NK-92 (cell line): Measurements from ENCODE around the gene DZIP3.
"Not testable (repeated sequence)": the region's sequence is repeated elsewhere in the genome, so short reads cannot be mapped to it uniquely, and the experiment has no call there.

Experiments
- DNase-seq: peaks from one replicate; lab custom pipeline; 2025; ENCODE audit not compliant: unreplicated experiment; lab: John Stamatoyannopoulos, UW

DZIP3 gene

DNA sequence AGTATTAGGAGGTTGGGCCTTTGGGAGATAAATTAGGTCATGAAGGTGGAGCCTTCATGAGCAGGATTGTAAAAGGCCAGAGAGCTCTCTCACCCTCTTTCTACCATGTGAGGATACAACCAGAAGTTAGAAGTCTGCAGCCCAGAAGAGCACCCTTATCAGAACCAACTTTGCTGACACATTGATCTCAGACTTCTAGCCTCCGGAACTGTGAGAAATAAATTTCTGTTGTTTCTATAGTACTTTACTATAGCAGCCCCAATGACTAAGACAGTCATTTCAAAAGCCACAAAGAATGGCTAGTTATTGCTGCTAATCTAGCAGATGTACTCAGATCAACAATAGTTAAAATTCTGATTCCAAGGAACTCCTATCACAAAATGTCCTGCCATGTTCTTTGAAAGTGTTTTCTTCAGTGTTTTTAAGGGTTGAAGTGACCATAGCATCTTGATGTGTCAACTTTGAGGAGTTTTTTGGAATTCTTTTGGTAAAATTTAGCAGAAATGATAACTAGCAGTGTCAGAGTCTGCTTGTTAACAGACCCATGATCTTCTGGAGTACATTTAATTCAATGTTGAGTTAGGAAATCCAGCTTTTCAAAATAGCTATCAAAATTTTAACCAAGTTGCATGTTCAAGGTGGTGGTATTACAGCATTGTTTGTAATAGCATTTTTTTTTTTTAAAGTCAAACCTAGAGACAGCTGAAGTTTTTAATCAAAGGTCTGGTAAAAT, 10.3 kb downstream of the DZIP3 start:
- no peak for DNase-seq

DNA sequence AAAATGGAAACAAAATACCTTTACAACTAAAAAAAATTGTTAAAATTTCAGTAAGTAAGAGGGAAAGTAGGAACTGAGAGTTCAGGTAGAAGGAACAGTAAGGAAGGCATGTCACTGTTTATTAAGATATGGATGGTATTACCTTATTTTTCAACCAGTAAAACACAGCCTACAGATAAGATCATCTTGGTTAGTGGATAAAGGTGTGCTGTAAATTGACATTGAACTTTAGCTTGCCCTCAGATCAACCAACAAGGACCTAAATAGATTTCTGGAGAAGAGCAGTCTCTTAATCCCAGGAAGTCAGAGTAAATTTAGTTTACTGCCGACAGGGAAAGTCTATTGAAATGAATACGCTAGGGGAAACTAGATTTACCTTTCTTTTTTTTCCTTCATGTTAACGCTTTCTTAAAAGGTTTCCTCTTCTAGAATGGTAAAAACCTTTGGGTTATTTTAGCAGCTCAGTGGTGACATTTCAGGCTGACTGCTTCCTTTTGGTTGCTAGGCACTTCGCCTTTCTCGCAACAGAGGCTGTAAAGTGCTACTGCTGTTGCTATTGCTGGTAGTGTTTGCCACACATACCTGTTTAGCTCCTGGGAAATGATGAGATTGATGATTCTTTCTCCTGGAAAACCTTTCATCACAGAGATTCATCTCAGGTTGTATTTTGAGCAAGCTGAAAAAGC, 12.9 kb downstream of the DZIP3 start:
- DNase-seq: no peak

DNA sequence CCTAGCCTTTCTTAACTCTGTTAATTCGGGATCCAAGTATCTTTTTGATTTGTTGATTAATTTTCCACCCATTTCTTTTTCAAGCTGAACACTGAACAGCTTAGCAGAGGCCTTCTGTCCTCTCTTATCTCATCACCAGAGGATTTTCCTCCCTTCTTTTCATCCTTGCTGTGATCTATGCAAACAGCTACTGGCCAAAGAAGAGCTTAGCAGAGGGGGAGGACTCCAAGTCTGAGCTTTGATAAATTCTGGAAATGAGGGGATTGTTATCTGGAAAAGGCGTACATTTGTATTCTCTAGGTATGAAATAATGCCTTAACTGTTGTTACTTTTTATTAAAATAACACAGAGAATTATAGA, 13.4 kb downstream of the DZIP3 start:
- no peak for DNase-seq

DNA sequence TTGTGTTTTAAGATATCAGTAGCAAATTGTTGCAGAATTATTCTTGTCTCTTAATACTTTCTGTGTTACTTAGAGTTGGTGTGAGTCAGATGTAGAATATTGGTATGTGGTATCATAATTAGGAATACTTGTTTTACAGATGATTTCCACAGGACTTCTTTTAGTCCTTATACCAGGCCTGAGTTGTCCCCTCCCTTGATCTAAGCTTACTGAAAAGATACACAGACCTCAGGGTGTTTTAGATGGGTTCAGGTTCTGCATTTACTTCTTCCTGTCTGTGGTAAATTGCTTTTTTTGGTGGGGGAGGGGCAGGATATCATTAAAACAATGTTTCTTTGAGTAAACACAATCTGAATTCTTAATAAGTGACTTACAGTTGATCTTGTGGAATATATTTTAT, 14.2 kb downstream of the DZIP3 start:
- DNase-seq: no peak

DNA sequence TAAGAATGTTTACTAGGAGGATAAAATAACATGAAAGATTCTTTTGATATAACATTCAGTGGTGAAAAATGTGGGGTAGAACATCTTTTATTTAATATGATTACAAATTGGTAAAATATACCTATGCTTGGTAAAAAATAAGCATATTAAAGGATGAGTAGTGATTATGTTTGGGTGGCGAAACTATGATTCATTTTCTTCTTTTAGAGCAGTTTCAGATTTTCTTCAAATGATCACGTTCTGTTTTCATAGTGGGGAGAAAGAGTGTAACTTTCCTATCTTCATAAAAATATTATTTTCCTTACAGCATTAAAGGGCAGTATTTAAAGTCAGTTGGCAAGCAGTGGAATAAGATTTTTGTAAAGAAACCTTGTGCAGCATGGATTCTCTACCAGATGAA, 15.5 kb downstream of the DZIP3 start:
- no peak for DNase-seq

DNA sequence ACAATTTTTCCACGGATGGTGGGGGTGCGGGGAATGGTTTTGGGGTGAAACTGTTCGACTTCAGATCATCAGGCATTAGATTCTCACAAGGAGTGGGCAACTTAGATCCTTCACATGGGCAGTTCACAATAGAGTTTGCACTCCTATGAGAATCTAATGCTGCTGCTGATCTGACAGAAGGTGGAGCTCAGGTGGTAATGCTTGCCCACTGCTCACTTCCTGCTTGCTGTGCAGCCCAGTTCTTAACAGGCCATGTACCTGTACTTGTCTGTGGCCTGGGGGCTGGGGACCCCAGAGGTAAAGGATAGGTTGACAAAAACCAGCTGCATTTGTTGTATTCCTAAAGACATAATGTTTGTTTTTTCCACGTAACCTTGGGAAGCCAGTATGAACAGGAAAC, 16.0 kb downstream of the DZIP3 start:
- DNase-seq: no peak

DNA sequence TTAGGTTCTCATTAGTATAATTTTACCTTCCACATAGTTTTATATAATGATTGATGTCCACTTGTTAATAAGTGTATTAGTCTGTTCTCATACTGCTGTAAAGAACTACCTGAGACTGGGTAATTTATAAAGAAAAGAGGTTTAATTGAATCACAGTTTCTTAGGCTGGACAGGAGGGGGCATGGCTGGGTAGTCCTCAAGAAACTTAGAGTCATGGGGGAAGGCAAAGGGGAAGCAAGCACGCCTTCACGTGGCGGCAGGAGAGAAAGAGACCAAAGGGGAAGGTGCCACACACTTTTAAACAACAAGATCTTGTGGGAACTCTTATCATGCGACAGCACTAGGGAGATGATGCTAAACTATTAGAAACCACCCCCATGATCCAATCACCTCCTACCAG, 19.2 kb downstream of the DZIP3 start:
- DNase-seq: no peak

DNA sequence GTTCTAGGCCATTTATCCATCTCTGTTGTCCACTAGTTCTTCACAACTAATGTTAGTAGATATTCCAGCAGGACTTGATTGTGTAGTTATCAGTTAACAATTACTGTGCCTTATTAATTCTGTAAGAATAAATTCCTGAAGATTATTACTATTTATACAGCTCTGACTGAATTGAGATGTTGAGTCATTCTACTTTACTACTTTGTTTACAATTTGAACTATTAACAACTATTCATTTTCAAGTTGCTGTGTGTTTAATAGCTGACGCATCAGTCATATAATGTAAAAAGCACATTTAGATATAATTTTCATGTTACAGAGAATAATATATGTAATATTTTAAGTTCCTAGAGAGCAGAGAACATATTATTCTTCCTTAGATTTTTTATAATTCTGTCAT, 21.1 kb downstream of the DZIP3 start:
- DNase-seq: no peak

DNA sequence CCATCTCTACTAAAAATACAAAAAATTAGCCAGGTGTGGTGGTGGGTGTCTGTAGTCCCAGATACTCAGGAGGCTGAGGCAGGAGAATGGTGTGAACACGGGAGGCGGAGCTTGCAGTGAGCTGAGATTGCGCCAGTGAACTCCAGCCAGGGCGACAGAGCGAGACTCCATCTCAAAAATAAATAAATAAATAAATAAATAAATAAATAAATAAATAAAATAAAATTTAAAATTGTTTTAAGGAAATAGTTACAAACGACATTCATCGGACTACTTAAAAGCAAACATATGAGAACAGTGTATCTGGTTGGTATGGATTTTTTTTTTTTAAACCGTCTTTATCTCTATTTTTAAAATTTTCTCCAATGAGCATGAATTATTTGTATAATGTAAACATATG, 26.6 kb downstream of the DZIP3 start:
- not testable (repeated sequence) for DNase-seq

DNA sequence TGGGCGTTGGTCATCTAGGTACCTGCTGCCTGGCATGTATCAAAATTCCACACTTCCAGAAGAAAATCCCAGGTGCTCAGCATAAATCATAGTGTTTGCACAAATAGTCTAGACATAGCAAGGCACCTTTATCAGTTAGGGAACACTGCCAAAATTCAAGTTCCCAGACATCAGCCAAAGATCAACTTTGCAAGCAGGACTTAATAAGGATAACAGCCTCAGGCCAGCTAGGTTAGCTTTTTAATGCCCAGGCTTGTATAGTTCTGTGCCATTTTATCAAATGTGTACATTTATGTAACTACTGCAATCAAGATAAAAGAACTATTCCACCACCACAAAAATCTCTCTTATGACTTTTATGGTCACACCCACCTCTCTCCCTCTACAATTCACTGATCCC, 30.7 kb downstream of the DZIP3 start:
- DNase-seq: no peak

DNA sequence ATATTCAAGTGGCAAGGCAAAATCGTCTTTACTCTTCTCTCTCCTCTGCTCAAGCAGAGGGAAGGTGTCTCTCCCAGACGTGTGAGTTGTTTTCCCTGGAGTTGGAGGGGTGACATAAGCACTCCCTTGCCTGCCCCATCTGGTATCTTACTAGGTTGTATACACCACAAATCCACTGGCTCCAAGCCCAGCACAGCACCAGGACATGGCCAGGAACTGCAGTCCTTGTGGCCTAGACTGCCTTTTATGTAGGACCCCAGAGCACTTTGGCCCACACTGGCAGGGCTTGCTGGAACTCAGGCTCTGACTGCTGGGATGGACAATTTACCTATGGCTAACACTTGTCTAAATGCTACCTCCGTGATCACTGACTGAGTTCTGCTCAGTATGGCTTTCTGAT, 34.0 kb downstream of the DZIP3 start:
- no peak for DNase-seq

DNA sequence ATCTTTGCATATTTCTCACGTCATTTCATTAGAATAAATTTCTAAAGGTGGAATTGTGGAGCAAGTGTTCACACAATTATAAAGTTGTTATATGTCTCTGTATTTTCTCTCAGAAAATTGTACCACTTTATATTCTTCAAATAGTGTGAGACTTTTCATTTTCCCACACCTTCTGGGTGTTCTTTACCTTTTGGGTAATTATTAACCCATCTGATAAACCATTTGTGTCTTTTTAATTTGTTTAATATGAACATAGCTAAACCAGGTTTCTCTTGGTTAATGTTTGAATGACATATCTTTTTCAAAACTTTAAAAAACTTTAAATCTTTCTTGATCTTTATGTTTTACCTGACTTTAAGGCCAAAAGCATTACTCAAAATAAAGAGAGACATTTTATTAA, 40.5 kb downstream of the DZIP3 start:
- no peak for DNase-seq

DNA sequence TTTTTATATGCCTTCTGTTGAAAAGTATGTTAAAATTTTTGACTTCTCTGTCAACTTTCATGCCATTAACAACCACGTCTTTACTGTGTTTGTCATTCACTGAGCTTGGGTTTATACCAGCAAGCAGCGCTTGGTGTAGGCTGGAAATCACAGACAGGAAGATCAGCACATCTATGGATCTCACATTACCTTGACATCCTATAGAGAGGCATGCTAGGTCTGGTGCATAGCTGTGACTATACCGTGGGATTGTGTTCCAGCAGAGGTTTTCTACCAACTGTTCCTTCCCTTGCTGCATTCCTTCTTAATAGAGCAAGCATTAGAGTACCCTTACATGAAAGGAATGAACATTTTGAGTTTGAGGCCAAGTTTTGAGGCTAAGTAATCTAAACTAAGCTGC, 53.0 kb downstream of the DZIP3 start:
- DNase-seq: no peak

DNA sequence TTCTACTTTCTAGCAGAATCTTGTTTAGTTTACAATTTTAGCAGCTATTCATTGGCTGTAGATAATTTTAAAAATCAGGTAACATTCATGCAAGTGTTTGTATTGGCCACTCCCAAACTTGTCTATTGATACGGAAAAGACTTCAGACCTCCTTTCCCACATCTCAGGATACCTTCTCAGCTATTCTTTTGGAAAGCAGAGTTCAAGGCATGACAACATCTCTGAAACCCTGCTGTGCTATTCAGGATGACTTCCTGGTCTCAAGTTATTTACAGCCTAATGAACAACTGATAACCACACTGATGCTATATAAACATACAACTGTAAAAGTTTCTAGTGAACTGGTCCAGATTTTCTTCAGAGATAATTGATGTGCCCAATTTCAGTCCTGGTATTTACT, 55.8 kb downstream of the DZIP3 start:
- no peak for DNase-seq

DNA sequence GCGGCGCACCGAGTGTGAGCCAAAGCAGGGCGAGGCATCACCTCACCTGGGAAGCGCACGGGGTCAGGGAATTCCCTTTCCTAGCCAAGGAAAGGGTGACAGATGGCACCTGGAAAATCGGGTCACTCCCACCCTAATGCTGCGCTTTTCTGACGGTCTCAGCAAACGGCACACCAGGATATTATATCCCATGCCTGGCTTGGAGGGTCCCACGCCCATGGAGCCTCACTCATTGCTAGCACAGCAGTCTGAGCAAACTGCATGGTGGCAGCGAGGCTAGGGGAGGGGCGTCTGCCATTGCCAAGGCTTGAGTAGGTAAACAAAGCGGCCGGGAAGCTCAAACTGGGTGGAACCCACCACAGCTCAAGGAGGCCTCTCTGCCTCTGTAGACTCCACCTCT, 66.1 kb downstream of the DZIP3 start:
- not testable (repeated sequence) for DNase-seq

DNA sequence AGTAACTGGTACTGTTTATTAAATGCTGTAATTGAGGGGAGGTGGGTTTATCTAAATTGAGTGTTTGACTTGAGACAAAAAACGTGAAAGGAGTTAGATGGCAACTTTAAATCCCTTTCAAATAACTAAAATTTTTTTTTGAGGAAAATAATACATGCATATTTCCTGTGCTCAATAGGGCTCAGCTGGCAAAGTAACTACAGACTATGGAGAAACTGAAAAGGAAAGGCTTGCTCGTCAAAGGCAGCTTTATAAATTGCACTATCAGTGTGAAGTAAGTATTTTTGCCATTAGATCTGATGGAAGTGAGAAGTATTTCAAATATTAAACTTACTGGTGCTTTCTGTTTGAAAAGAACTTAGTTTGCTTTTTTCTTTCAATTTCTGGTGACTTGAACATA, 72.2 kb downstream of the DZIP3 start:
- DNase-seq: no peak

DNA sequence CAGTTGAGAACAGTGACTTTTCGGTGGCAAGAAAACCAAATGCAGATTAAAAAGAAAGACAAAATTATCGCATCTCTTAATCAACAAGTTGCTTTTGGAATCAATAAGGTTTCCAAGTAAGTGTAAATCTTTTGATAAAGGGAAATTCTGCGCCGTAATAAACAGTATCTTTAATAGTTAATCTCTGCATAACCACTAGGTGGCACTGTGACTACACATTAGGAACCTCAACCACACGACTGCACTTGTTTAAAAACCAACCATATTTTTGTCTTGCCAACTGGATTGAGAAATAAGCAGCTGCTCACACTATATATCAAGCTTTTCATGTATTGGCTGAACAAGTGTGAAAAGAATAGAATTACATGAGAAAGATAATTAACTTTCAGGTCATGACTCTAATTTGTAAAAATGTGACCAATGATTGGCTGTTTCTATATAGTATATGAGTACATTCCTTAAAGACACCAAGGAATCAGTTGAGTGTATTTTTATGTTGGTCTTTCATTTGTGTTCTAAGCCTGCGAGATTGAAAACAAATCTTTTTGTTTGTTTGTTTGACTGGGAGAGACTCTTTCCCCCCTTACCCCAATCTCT, 72.7 kb downstream of the DZIP3 start:
- no peak for DNase-seq

DNA sequence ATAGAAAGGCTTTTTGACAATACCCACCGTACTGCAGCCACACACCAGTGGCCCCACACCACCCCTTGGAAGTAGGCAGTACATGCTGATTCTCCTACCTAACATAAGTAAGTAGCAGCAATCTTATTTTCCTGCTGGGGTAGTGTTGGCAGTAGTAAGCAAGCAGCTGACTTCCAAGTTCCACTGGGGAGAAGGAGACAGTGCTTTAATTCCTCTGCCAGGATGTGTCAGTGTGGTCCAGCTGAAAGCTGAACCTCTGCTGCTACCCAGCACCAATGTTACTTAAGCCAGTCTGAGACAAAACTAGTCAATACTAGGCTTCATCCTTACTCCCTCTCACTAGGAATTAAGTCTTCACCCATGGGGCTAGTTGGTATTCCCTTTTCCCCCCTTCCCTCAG, 74.7 kb downstream of the DZIP3 start:
- no peak for DNase-seq

DNA sequence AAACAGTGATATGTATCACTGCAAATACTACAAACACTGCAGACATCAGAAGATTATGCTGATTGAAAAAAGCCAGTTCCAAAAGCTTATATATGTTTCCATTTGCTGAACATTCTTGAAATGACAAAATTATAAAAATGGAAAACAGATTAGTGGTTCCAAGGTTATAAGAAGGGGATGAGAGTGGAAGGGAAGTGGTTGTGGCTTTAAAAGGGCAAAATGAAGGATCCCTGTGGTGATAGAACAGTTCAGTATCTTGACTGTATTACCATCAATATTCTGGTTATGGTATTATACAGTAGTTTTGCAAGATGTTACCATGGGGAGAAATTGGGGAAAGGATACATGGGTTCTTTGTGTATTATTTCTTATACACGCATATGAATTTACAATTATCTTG, 77.8 kb downstream of the DZIP3 start:
- DNase-seq: no peak

DNA sequence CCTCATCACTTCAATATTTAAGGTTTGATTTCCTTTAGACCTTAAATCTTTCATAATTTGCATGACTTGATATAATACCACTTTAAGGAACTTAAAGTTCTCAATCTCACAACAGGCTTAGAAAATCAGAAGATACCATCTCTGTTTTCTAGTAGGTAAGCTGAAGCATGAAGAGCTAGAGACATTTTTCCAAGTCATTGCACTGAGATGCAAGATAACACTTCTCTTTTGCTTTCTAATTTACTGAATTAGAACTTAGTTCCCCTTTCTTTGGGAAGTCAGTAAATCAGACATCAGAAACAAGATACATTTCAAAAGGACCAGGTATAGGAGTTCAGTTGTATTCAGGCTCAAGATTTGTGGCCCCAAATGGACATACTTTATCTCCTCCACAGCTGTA, 79.7 kb downstream of the DZIP3 start:
- DNase-seq: no peak

DNA sequence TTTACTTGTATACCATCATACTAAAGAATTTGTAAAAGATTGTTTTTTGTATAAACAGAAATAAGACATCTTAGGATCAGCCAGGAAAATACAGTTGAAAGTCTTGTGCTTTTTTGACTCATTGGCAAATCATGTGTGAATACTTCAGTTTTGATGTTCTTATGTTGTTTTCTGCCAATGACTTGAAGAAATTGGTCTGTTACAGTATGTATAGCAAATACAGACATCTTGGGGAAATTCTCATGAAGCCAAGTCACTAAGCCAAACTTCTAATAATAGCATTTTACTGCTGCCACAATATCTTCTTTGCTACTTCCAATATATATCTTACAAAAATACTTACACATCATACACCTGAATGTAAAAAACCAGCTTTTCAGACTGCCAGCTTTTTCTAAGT, 83.2 kb downstream of the DZIP3 start:
- DNase-seq: no peak

DNA sequence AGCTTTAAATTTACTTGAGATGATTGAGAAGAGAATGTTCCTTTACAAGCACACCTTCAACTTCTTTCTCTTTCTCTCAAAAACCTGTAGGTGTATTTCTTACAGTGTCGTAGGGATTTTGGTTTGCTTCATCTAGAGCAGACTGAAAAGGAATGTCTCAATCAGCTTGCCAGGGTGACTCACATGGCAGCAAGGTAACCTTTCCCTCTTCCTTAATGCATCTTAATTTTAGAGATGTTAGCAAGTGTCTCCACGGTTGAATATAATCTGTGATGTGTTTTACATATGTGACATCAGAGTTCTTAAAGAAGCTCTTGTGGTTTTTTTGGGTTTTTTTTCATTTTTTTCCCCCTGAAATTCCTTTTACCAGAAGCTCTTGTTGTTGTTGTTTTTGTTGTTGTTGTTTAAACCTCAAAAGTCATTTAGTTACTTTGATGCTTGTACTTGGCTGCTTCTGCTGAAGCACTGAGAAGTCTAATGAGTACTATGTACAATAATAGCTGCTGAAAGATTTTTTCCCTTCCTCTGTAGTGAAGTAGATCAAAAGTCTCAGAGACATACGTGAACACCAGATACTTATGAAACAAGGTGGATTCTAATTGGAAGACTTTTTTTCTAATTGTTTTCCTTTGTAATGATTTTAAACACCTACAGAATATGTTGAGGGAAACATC, 84.6 kb downstream of the DZIP3 start:
- DNase-seq: no peak
